CD8-positive, alpha-beta memory T cell (primary cell): ENCODE measurements around the gene CADM3. TPM values are rescaled to one million over a fixed set of nuclear protein-coding genes. Genes with fewer than 3 reads are reported as not detected.

ENCODE experiments used
- CTCF ChIA-PET: fragments of 350-600 bp; sonication (Branson Sonifier 250); formaldehyde crosslinking; loops from one replicate; lab custom pipeline; 2021; ENCODE audit warnings: antibody characterized with exemption; lab: Charles Lee
- POLR2A ChIA-PET: fragments of 350-600 bp; sonication (Branson Sonifier 250); formaldehyde crosslinking; loops from one replicate; lab custom pipeline; 2021; ENCODE audit warnings: antibody characterized with exemption; lab: Charles Lee
- DNase-seq, 5 donors: peaks; one replicate each; pipeline versions ENCODE4 v3.0.0 to v3.0.0-alpha.2; 2020 to 2022; ENCODE audit warnings: mixed read lengths in 1 of 5
- H3K27ac ChIP-seq: one replicate; pipeline ENCODE4 v1.7.0; 2013; ENCODE audit warnings: low read depth, mild to moderate bottlenecking, low read length, moderate library complexity
- H3K27me3 ChIP-seq: 2 replicates; pipeline ENCODE4 v1.7.0; 2013; ENCODE audit warnings: low read length, mild to moderate bottlenecking; ENCODE audit not compliant: insufficient read depth, poor library complexity, severe bottlenecking
- H3K36me3 ChIP-seq: 2 replicates; pipeline ENCODE4 v1.7.0; 2013; ENCODE audit warnings: mild to moderate bottlenecking, low read length, moderate library complexity; ENCODE audit not compliant: insufficient read depth
- H3K4me1 ChIP-seq: 2 replicates; pipeline ENCODE4 v1.7.0; 2013; ENCODE audit warnings: mild to moderate bottlenecking, low read length, moderate library complexity; ENCODE audit not compliant: insufficient read depth
- H3K4me3 ChIP-seq: 2 replicates; pipeline ENCODE4 v1.7.0; 2013; ENCODE audit warnings: mild to moderate bottlenecking, low read length
- H3K9me3 ChIP-seq: 2 replicates; pipeline ENCODE4 v1.7.0; 2013; ENCODE audit warnings: mild to moderate bottlenecking, low read length
- H3K27ac Mint-ChIP-seq, 8 donors: one replicate each; pipeline ENCODE4 v1.8.0; 2020 to 2021; ENCODE audit warnings: mixed read lengths in 8 of 8, mild to moderate bottlenecking in 6 of 8, inconsistent platforms in 3 of 8, moderate library complexity in 3 of 8
- H3K27me3 Mint-ChIP-seq, 2 donors: one replicate each; pipeline ENCODE4 v1.8.0; 2020 to 2021; ENCODE audit warnings: mixed read lengths in 2 of 2, mild to moderate bottlenecking in 1 of 2, moderate library complexity in 1 of 2
- H3K36me3 Mint-ChIP-seq, 3 donors: one replicate each; pipeline ENCODE4 v1.8.0; 2020 to 2021; ENCODE audit warnings: mixed read lengths in 3 of 3, inconsistent platforms in 1 of 3, mild to moderate bottlenecking in 1 of 3
- H3K4me1 Mint-ChIP-seq, 3 donors: one replicate each; pipeline ENCODE4 v1.8.0; 2020 to 2021; ENCODE audit warnings: mixed read lengths in 3 of 3, inconsistent platforms in 1 of 3, mild to moderate bottlenecking in 1 of 3
- H3K4me3 Mint-ChIP-seq, 7 donors: one replicate each; pipeline ENCODE4 v1.8.0; 2020 to 2021; ENCODE audit warnings: mixed read lengths in 7 of 7, mild to moderate bottlenecking in 6 of 7, moderate library complexity in 4 of 7, inconsistent platforms in 2 of 7
- H3K9me3 Mint-ChIP-seq, 5 donors: one replicate each; pipeline ENCODE4 v1.8.0; 2020 to 2022; ENCODE audit warnings: mixed read lengths in 5 of 5, mild to moderate bottlenecking in 3 of 5, moderate library complexity in 2 of 5, inconsistent platforms in 1 of 5
- polyA plus RNA-seq: library from polyadenylated mRNA; unstranded; fragments of 300-500 nt; fragmentation: Illumina TruSeq; gene quantifications from one replicate; pipeline ENCODE4 v1.2.3, GENCODE V29; 2021
- total RNA-seq, 2 experiments: library from RNA; stranded (reverse); gene quantifications; one replicate each; pipeline ENCODE4 v1.2.3, GENCODE V29; 2021

CADM3 gene
- total and polyA plus RNA-seq, 3 experiments from 2014 or later: not detected

- H3K4me3 Mint-ChIP-seq: peak overlapping the region in 2 of 7 donors; percentile 25 to 27
- H3K27me3 Mint-ChIP-seq: peaks cover 30 to 78% of the 10 kb centered on the region in 2 donors
- Histone ChIP-seq H3K27me3 (no peaks in the 10 kb centered on the region), H3K4me3 (no peak overlapping the region), H3K9me3 (no peaks in the 10 kb centered on the region), H3K4me1 (no peaks in the 10 kb centered on the region), H3K27ac (no peak overlapping the region), H3K36me3 (no peaks in the 10 kb centered on the region)
- DNase-seq: no peak
- no peak overlapping the region for H3K27ac Mint-ChIP-seq
- no peaks in the 10 kb centered on the region for H3K36me3 Mint-ChIP-seq
- CTCF ChIA-PET: no interaction called here
- POLR2A ChIA-PET: no interaction called here
- H3K4me1 Mint-ChIP-seq: peaks cover 0 to 14% (median 3%) of the 10 kb centered on the region in 3 donors
- H3K9me3 Mint-ChIP-seq: no peaks in the 10 kb centered on the region
These were observed 17.0 kb downstream of the CADM3 start for GRCh38 chr1:159188375-159188788.

DNA sequence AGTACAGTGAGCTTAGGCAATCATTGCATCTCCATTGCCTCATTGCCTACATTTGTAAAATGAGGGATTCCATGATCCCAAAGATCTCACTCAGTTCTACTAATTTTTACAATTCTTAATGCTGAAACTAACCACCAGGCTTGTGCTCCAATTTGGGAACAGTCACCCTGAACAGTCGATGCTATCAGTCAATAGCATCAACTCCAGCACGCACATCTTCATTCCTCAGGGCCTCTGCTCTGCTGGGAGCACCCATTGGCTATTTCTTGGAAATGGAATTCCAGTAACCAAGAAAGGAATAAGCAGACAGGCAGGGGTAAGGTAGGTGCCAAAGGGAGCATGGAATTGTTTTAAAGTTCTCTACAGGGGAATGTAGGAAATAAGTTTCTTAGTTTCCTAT lies 19.0 kb downstream of the CADM3 start:
- Mint-ChIP-seq H3K36me3 (no peaks in the 10 kb centered on the region), H3K4me3 (no peak overlapping the region), H3K9me3 (no peaks in the 10 kb centered on the region), H3K4me1 (peaks cover 0 to 14% (median 3%) of the 10 kb centered on the region in 3 donors), H3K27me3 (peaks cover 27 to 68% of the 10 kb centered on the region in 2 donors), H3K27ac (no peak overlapping the region)
- ChIA-PET CTCF (no interaction called here), POLR2A (no interaction called here)
- no peak overlapping the region for H3K4me3 ChIP-seq
- no peak overlapping the region for H3K27ac ChIP-seq
- no peaks in the 10 kb centered on the region for H3K27me3 ChIP-seq
- no peaks in the 10 kb centered on the region for H3K4me1 ChIP-seq
- no peaks in the 10 kb centered on the region for H3K36me3 ChIP-seq
- no peak for DNase-seq
- H3K9me3 ChIP-seq: no peaks in the 10 kb centered on the region

DNA sequence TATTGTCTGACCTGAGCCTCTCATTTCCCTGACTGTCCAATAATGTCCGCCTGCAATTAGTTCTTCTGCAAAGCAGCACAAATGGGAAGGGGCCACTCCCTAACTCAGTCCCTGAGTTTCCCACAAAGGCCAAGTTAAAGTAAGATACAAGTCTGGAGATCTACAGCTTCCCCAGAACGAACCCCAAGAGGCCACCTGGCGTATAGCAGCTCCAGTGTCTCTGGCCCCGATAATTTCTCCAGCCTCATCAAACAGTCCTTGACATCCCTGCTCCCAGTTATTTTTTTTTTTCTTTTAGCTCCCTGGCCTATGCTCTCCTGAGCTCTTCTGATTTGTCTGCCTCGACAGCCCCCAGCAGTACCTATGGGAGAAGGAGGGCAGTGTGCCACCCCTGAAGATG lies 25.1 kb downstream of the CADM3 start:
- no peak for DNase-seq
- Mint-ChIP-seq H3K4me3 (no peak overlapping the region), H3K27ac (no peak overlapping the region), H3K27me3 (peaks cover 18 to 50% of the 10 kb centered on the region in 2 donors), H3K9me3 (no peaks in the 10 kb centered on the region), H3K4me1 (peaks cover 0 to 9% (median 4%) of the 10 kb centered on the region in 3 donors), H3K36me3 (no peaks in the 10 kb centered on the region)
- Histone ChIP-seq H3K27ac (no peak overlapping the region), H3K4me3 (no peak overlapping the region), H3K4me1 (no peaks in the 10 kb centered on the region), H3K9me3 (no peaks in the 10 kb centered on the region), H3K27me3 (no peaks in the 10 kb centered on the region), H3K36me3 (no peaks in the 10 kb centered on the region)
- ChIA-PET CTCF (interaction anchor here (2.7 kb wide), 1 partner anchor 18 kb away, joined by 7 read pairs; no protein-coding TSS in a partner anchor), POLR2A (no interaction called here)

DNA sequence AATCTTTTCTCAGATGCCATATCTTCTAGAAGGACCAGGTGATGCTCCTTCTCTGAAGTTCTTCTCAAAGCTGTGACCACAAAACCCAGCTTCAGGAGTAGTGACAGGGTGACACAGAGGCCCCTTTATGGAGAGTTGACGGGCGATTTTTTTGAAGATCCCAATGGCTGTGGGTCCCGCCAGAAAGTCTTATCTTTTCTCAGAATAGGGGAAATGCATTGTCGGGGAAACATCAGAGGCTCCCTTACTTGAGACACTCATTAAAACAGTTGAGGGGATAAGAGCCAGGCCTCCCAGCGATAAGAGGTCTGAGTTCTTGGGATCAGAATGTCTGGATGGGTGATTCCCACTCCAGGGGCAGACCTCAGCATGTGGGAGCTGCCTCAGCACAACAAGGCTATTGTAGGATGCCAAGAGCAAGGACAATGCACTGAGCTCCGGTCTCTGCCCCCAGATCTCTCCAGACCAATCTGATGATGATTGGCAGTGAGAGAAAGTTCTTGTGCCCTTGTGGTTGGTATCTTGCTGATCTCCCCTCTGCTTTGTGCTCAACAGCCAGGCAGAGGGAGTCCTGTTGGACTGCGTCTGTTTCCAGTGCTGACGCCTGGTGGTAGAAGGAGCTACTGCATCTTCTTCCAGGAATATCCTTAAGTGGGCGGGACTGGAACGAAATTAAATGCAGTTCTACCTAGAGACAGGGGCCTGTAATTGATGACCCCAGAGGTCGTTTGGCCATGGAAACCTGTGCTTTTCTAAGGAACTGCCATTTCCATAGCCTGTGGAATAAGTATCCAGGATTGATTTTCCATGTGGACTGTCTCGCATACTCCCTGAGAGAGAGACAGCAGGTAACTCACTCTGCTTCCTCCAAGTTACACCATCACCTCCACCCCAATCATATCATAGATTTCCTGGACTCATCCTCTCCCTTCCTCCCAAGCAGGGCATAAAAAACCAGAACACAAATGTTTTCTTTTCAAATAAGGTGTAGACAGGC lies 26.4 kb downstream of the CADM3 start:
- Histone ChIP-seq H3K9me3 (no peaks in the 10 kb centered on the region), H3K27me3 (no peaks in the 10 kb centered on the region), H3K27ac (no peak overlapping the region), H3K4me3 (no peak overlapping the region), H3K4me1 (no peaks in the 10 kb centered on the region), H3K36me3 (no peaks in the 10 kb centered on the region)
- H3K9me3 Mint-ChIP-seq: no peaks in the 10 kb centered on the region
- H3K4me3 Mint-ChIP-seq: no peak overlapping the region
- ChIA-PET POLR2A (no interaction called here), CTCF (interaction anchor here (2.7 kb wide), 1 partner anchor 16 kb away, joined by 7 read pairs; no protein-coding TSS in a partner anchor)
- no peak overlapping the region for H3K27ac Mint-ChIP-seq
- peaks cover 0 to 19% (median 4%) of the 10 kb centered on the region in 3 donors for H3K4me1 Mint-ChIP-seq
- H3K36me3 Mint-ChIP-seq: no peaks in the 10 kb centered on the region
- peaks cover 20 to 52% of the 10 kb centered on the region in 2 donors for H3K27me3 Mint-ChIP-seq
- DNase-seq: peak in 1 of 5 donors; percentile 3

DNA sequence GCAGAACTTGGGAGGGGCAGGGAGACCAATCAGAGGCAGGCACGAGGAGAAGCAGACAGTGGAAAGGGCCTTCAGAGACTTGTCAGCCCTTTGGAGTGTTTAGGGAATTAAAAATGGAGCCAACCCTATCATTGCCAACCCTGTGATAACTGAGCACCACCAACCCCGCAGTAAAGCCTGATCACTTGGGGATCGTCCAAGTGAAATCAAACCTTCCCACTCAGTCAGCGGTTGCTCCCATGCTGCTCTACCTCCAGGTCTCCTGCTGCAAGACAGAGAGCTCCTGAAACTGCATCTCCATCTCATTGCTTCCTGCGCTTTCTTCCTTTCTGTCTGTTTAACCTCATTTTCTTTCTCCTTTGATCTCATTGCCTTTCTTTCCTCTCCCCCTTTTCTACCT lies 28.5 kb downstream of the CADM3 start:
- H3K36me3 ChIP-seq: no peaks in the 10 kb centered on the region
- H3K4me1 Mint-ChIP-seq: peaks cover 0 to 19% (median 4%) of the 10 kb centered on the region in 3 donors
- H3K27ac Mint-ChIP-seq: no peak overlapping the region
- no peaks in the 10 kb centered on the region for H3K9me3 Mint-ChIP-seq
- no peak overlapping the region for H3K4me3 ChIP-seq
- no peak for DNase-seq
- H3K4me3 Mint-ChIP-seq: no peak overlapping the region
- H3K27me3 ChIP-seq: no peaks in the 10 kb centered on the region
- H3K27ac ChIP-seq: no peak overlapping the region
- peaks cover 30 to 68% of the 10 kb centered on the region in 2 donors for H3K27me3 Mint-ChIP-seq
- POLR2A ChIA-PET: no interaction called here
- no peaks in the 10 kb centered on the region for H3K4me1 ChIP-seq
- CTCF ChIA-PET: no interaction called here
- H3K9me3 ChIP-seq: no peaks in the 10 kb centered on the region
- H3K36me3 Mint-ChIP-seq: no peaks in the 10 kb centered on the region

DNA sequence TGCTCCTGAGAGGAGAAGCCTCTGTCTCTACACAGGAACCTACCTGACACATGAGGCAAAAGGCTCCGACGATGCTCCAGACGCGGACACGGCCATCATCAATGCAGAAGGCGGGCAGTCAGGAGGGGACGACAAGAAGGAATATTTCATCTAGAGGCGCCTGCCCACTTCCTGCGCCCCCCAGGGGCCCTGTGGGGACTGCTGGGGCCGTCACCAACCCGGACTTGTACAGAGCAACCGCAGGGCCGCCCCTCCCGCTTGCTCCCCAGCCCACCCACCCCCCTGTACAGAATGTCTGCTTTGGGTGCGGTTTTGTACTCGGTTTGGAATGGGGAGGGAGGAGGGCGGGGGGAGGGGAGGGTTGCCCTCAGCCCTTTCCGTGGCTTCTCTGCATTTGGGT lies 29.4 kb downstream of the CADM3 start:
- Mint-ChIP-seq H3K27ac (no peak overlapping the region), H3K4me1 (peaks cover 0 to 19% (median 4%) of the 10 kb centered on the region in 3 donors), H3K4me3 (no peak overlapping the region), H3K9me3 (no peaks in the 10 kb centered on the region), H3K36me3 (no peaks in the 10 kb centered on the region), H3K27me3 (peaks cover 30 to 74% of the 10 kb centered on the region in 2 donors)
- Histone ChIP-seq H3K9me3 (no peaks in the 10 kb centered on the region), H3K4me1 (no peaks in the 10 kb centered on the region), H3K27ac (no peak overlapping the region), H3K4me3 (no peak overlapping the region), H3K27me3 (no peaks in the 10 kb centered on the region), H3K36me3 (no peaks in the 10 kb centered on the region)
- CTCF ChIA-PET: no interaction called here
- POLR2A ChIA-PET: no interaction called here
- no peak for DNase-seq

- Mint-ChIP-seq H3K9me3 (no peaks in the 10 kb centered on the region), H3K36me3 (no peaks in the 10 kb centered on the region), H3K4me1 (peaks cover 0 to 19% (median 4%) of the 10 kb centered on the region in 3 donors), H3K27ac (no peak overlapping the region), H3K27me3 (peaks cover 25 to 77% of the 10 kb centered on the region in 2 donors), H3K4me3 (no peak overlapping the region)
- no peak for DNase-seq
- POLR2A ChIA-PET: no interaction called here
- no peaks in the 10 kb centered on the region for H3K27me3 ChIP-seq
- H3K4me3 ChIP-seq: no peak overlapping the region
- no peaks in the 10 kb centered on the region for H3K36me3 ChIP-seq
- no peaks in the 10 kb centered on the region for H3K9me3 ChIP-seq
- H3K4me1 ChIP-seq: no peaks in the 10 kb centered on the region
- CTCF ChIA-PET: interaction anchor here (1.9 kb wide), 1 partner anchor 13 kb away, joined by 6 read pairs; no protein-coding TSS in a partner anchor
- no peak overlapping the region for H3K27ac ChIP-seq
These were observed 30.2 kb downstream of the CADM3 start for GRCh38 chr1:159201642-159202041.

DNA sequence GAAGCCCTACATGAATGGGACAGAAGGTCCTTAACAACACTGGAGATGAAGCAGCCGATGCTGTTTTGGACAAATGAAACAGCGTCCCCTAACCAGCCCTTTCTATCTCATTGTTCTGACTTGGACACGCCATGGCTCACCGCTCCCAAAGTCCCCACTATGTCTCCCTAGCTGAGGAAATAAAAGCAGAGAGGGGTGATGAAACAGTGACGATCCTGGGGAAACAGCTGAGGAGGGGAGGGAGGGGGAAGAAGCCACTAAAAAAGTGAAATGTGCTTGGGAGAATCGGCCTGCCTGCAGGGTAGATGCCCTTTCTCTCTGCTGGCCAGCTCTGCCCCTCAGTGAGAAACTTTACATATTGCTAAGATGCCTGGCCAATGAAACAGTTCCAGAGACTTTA lies 32.2 kb downstream of the CADM3 start:
- no peak overlapping the region for H3K27ac ChIP-seq
- Mint-ChIP-seq H3K36me3 (no peaks in the 10 kb centered on the region), H3K4me1 (peaks cover 0 to 19% (median 4%) of the 10 kb centered on the region in 3 donors), H3K27ac (no peak overlapping the region), H3K4me3 (no peak overlapping the region), H3K27me3 (peaks cover 35 to 82% of the 10 kb centered on the region in 2 donors), H3K9me3 (no peaks in the 10 kb centered on the region)
- no peak overlapping the region for H3K4me3 ChIP-seq
- no peaks in the 10 kb centered on the region for H3K27me3 ChIP-seq
- H3K9me3 ChIP-seq: no peaks in the 10 kb centered on the region
- no peaks in the 10 kb centered on the region for H3K4me1 ChIP-seq
- DNase-seq: no peak
- ChIA-PET POLR2A (no interaction called here), CTCF (no interaction called here)
- no peaks in the 10 kb centered on the region for H3K36me3 ChIP-seq
